Endothelial cell (in vitro differentiated cells): ENCODE measurements around the gene ACTL6B. TPM values are rescaled to one million over a fixed set of nuclear protein-coding genes. Genes with fewer than 3 reads are reported as not detected.
A peak's percentile ranks its signal among the peaks of the same experiment; 100 is the strongest.

Experiments
- DNase-seq: peaks from one replicate; pipeline ENCODE4 v3.0.0; 2021; ENCODE audit warnings: low spot score
- H3K27ac Mint-ChIP-seq: one replicate; pipeline ENCODE4 v1.8.0; 2021; ENCODE audit warnings: mixed read lengths, inconsistent platforms; ENCODE audit not compliant: unreplicated experiment
- H3K27me3 Mint-ChIP-seq: one replicate; pipeline ENCODE4 v1.8.0; 2021; ENCODE audit warnings: mild to moderate bottlenecking, moderate library complexity, mixed read lengths, inconsistent platforms; ENCODE audit not compliant: unreplicated experiment
- H3K36me3 Mint-ChIP-seq: one replicate; pipeline ENCODE4 v1.8.0; 2021; ENCODE audit warnings: mild to moderate bottlenecking, low read depth, mixed read lengths, inconsistent platforms; ENCODE audit not compliant: unreplicated experiment
- H3K4me1 Mint-ChIP-seq: one replicate; pipeline ENCODE4 v1.8.0; 2021; ENCODE audit warnings: mild to moderate bottlenecking, mixed read lengths, inconsistent platforms; ENCODE audit not compliant: unreplicated experiment
- H3K4me3 Mint-ChIP-seq: one replicate; pipeline ENCODE4 v1.8.0; 2021; ENCODE audit warnings: mild to moderate bottlenecking, mixed read lengths, inconsistent platforms; ENCODE audit not compliant: unreplicated experiment
- H3K9me3 Mint-ChIP-seq: one replicate; pipeline ENCODE4 v1.8.0; 2021; ENCODE audit warnings: mixed read lengths, inconsistent platforms; ENCODE audit not compliant: unreplicated experiment
- total RNA-seq: library from RNA; stranded (reverse); fragmentation: NEBNext Ultra II Directional; extraction: Animal tissue kit (Norgen Biotek cat#: 25700); gene quantifications from one replicate; pipeline ENCODE4 v1.2.1, GENCODE V29; 2021; ENCODE audit not compliant: unreplicated experiment
- TF ChIP-seq, protein P1 (sequence below): fragments of 200-600 bp; sonication (generic); IDR thresholded peaks from one replicate; pipeline ENCODE4 v1.5.0; 2021; ENCODE audit warnings: antibody characterized with exemption; ENCODE audit not compliant: unreplicated experiment

The ACTL6B gene
- total RNA-seq, 1 donor from 2014 or later = not detected

DNA sequence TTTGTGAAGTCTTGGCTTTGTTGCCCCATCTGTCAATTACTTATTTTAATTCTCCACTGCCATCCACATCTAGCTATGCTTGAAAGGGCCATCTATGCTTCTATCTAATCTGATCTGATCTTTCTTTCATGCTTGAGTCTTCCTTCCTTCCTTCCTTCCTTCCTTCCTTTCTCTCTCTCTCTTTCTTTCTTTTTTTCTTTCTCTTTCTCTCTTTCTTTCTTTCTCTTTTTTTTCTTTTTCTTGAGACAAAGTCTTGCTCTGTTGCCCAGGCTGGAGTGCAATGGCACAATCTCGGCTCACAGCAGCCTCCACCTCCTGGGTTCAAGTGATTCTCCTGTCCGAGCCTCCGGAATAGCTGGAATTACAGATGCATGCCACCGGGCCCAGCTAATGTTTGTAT lies 26.2 kb downstream of the ACTL6B start:
- peaks cover 10% of the 10 kb centered on the region for H3K27me3 Mint-ChIP-seq
- H3K4me3 Mint-ChIP-seq = no peak overlapping the region
- H3K9me3 Mint-ChIP-seq = no peaks in the 10 kb centered on the region

DNA sequence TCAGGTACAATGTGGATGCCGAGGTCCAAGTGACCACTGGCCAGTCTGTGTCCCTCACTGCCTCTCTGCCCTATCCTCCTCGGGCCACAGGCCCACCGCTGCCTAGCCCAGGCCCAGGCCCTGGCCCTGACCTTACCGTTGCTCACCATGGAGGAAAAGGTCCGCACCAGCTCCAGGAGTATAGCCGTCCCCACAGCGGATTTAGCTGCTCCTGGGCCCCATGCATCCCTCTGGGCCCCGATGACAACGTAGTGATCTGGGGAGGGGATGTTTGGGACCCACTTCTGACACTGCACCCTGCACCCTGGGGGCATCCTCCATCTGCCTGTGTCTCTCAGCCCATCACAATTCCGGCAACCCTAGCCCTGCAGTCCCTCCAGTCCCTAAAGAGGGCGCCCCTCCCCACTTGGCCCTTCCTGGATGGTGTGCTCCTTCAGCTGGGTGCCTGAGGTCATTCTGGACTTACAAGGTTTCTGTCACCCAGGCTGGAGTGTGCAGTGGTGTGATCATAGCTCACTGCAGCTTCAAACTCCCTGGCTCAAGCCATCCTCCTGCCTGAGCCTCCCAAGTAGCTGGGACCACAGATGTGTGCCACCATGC lies 27.0 kb downstream of the ACTL6B start:
- TF ChIP-seq, protein P1, sequence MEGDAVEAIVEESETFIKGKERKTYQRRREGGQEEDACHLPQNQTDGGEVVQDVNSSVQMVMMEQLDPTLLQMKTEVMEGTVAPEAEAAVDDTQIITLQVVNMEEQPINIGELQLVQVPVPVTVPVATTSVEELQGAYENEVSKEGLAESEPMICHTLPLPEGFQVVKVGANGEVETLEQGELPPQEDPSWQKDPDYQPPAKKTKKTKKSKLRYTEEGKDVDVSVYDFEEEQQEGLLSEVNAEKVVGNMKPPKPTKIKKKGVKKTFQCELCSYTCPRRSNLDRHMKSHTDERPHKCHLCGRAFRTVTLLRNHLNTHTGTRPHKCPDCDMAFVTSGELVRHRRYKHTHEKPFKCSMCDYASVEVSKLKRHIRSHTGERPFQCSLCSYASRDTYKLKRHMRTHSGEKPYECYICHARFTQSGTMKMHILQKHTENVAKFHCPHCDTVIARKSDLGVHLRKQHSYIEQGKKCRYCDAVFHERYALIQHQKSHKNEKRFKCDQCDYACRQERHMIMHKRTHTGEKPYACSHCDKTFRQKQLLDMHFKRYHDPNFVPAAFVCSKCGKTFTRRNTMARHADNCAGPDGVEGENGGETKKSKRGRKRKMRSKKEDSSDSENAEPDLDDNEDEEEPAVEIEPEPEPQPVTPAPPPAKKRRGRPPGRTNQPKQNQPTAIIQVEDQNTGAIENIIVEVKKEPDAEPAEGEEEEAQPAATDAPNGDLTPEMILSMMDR = peak; percentile 44
- H3K27me3 Mint-ChIP-seq = peaks cover 11% of the 10 kb centered on the region
- H3K9me3 Mint-ChIP-seq = no peaks in the 10 kb centered on the region
- H3K27ac Mint-ChIP-seq = no peak overlapping the region
- H3K36me3 Mint-ChIP-seq = no peaks in the 10 kb centered on the region
- peak; percentile 71 for DNase-seq
- H3K4me3 Mint-ChIP-seq = no peak overlapping the region
- H3K4me1 Mint-ChIP-seq = peaks cover 6% of the 10 kb centered on the region

More for the DNA sequence above, 26.2 kb downstream of the ACTL6B start:
- H3K4me1 Mint-ChIP-seq = peaks cover 6% of the 10 kb centered on the region
- H3K36me3 Mint-ChIP-seq = no peaks in the 10 kb centered on the region
- no peak overlapping the region for H3K27ac Mint-ChIP-seq
- DNase-seq = no peak
- TF ChIP-seq, protein P1 = no peak

- no peak for DNase-seq
- Mint-ChIP-seq H3K4me1 (peaks cover 1% of the 10 kb centered on the region), H3K36me3 (peaks cover under 1% of the 10 kb centered on the region), H3K27ac (no peak overlapping the region), H3K27me3 (peaks cover 9% of the 10 kb centered on the region), H3K9me3 (no peaks in the 10 kb centered on the region), H3K4me3 (no peak overlapping the region)
- TF ChIP-seq, protein P1 = no peak
Observed at GRCh38 chr7:100627238-100627549, 29.1 kb downstream of the ACTL6B start.

- H3K27ac Mint-ChIP-seq = no peak overlapping the region
- no peak overlapping the region for H3K4me3 Mint-ChIP-seq
- H3K4me1 Mint-ChIP-seq = no peaks in the 10 kb centered on the region
- H3K27me3 Mint-ChIP-seq = peaks cover 9% of the 10 kb centered on the region
- peak; percentile 76 for DNase-seq
- H3K9me3 Mint-ChIP-seq = no peaks in the 10 kb centered on the region
- H3K36me3 Mint-ChIP-seq = peaks cover 6% of the 10 kb centered on the region
- TF ChIP-seq, protein P1 = no peak
Observed at GRCh38 chr7:100626530-100627237, 29.6 kb downstream of the ACTL6B start.

DNA sequence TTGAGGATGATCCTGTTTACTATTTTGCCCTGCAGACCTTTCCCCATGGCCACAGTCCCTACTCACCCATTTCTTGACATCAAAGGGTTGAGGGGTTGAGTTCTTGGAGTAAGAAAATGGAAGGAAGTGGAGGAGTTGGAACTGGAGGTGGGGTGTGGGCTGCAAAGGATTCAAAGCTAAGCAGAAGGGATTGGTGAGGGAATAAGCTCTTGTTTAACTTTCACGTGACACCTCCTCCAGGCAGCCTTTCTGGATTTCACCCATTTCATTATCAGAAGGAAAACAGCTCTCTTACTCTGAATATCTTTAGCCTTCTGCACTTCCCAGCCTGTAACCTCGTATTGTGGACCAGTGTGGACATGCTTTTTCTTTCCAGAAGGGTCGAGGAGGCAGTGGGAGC lies 30.2 kb downstream of the ACTL6B start:
- Mint-ChIP-seq H3K27me3 (peaks cover 11% of the 10 kb centered on the region), H3K4me3 (peak overlapping the region; percentile 18), H3K27ac (peak overlapping the region; percentile 58), H3K4me1 (no peaks in the 10 kb centered on the region), H3K36me3 (peaks cover 9% of the 10 kb centered on the region), H3K9me3 (no peaks in the 10 kb centered on the region)
- TF ChIP-seq, protein P1 = no peak
- no peak for DNase-seq
